ENCODE measurements around the gene ZCCHC18. TPM values are rescaled to one million over a fixed set of nuclear protein-coding genes. Genes with fewer than 3 reads are reported as not detected.

ZCCHC18 gene
- total and polyA plus RNA-seq, 8 donors = 0.50 to 2.8 (median 0.92) TPM; not detected in 3

- TF ChIP-seq EP300 (IDR thresholded peaks at IDR 0.05) = no peak
- TF ChIP-seq CTCF (IDR thresholded peaks at IDR 0.05) = no peak
- no peak for TF ChIP-seq POLR2AphosphoS5 (IDR thresholded peaks at IDR 0.05)
- H3K9me3 ChIP-seq = no peaks in the 10 kb centered on the region
- intact Hi-C loops (cut with DNase I; ENCODE audit: low total_unique reads) = no loop called here
- no peak overlapping the region for H3K4me3 ChIP-seq
- H3K27me3 ChIP-seq = peaks cover 0 to 14% (median 0%) of the 10 kb centered on the region in 3 donors
- peaks cover 0 to 4% (median 2%) of the 10 kb centered on the region in 4 donors for H3K4me1 ChIP-seq
- no peaks in the 10 kb centered on the region for H3K36me3 ChIP-seq
- no peak for DNase-seq
- no peak overlapping the region for H3K27ac ChIP-seq
These were observed 5.4 kb downstream of the ZCCHC18 start for GRCh38 chrX:104117759-104118158.

- H3K4me3 ChIP-seq = no peak overlapping the region
- TF ChIP-seq CTCF (IDR thresholded peaks at IDR 0.05) (no peak), POLR2AphosphoS5 (IDR thresholded peaks at IDR 0.05) (no peak), POLR2A (IDR thresholded peaks at IDR 0.05) (no peak), EP300 (IDR thresholded peaks at IDR 0.05) (no peak)
These were observed 6.4 kb downstream of the ZCCHC18 start for GRCh38 chrX:104118765-104119164.

GRCh38 chrX:104122829-104123228 lies 10.5 kb downstream of the ZCCHC18 start:
- 59 to 78% (median 74%) methylated on average over 5 of the region's 5 CpGs for WGBS, 5 donors
- intact Hi-C loops (cut with DNase I; ENCODE audit: low total_unique reads) = no loop called here
- no peak for TF ChIP-seq CTCF (IDR thresholded peaks at IDR 0.05)
- no peak for TF ChIP-seq EP300 (IDR thresholded peaks at IDR 0.05)
- TF ChIP-seq POLR2A (IDR thresholded peaks at IDR 0.05) = no peak
- TF ChIP-seq POLR2AphosphoS5 (IDR thresholded peaks at IDR 0.05) = no peak
- no peaks in the 10 kb centered on the region for H3K4me1 ChIP-seq
- H3K36me3 ChIP-seq = peaks cover 0 to 7% (median 5%) of the 10 kb centered on the region in 4 donors
- H3K9me3 ChIP-seq = no peaks in the 10 kb centered on the region
- no peaks in the 10 kb centered on the region for H3K27me3 ChIP-seq
- no peak overlapping the region for H3K4me3 ChIP-seq
- H3K27ac ChIP-seq = no peak overlapping the region
- DNase-seq = no peak

More at GRCh38 chrX:104118765-104119164, 6.4 kb downstream of the ZCCHC18 start:
- no peak overlapping the region for H3K27ac ChIP-seq
- H3K27me3 ChIP-seq = peaks cover 0 to 14% (median 0%) of the 10 kb centered on the region in 3 donors
- DNase-seq = no peak
- peaks cover 0 to 3% (median 0%) of the 10 kb centered on the region in 4 donors for H3K36me3 ChIP-seq
- no peaks in the 10 kb centered on the region for H3K9me3 ChIP-seq
- no peaks in the 10 kb centered on the region for H3K4me1 ChIP-seq
- 64 to 100% (median 82%) methylated on average over 1 of the region's 1 CpG for WGBS, 5 donors
- intact Hi-C loops (cut with DNase I; ENCODE audit: low total_unique reads) = no loop called here

GRCh38 chrX:104126856-104127255 lies 14.5 kb downstream of the ZCCHC18 start:
- Histone ChIP-seq H3K27ac (no peak overlapping the region), H3K27me3 (no peaks in the 10 kb centered on the region), H3K4me1 (no peaks in the 10 kb centered on the region), H3K9me3 (no peaks in the 10 kb centered on the region), H3K4me3 (no peak overlapping the region), H3K36me3 (peaks cover 0 to 21% (median 18%) of the 10 kb centered on the region in 4 donors)
- TF ChIP-seq POLR2A (IDR thresholded peaks at IDR 0.05) = no peak
- no peak for TF ChIP-seq CTCF (IDR thresholded peaks at IDR 0.05)
- TF ChIP-seq POLR2AphosphoS5 (IDR thresholded peaks at IDR 0.05) = no peak
- no peak for TF ChIP-seq EP300 (IDR thresholded peaks at IDR 0.05)
- intact Hi-C loops (cut with DNase I; ENCODE audit: low total_unique reads) = no loop called here
- no peak for DNase-seq
- 42 to 93% (median 75%) methylated on average over 2 of the region's 2 CpGs for WGBS, 5 donors

Data from stomach (tissue), 9 donors.